ENCODE measurements around the gene FAM171A2.
A peak's percentile ranks its signal among the peaks of the same experiment; 100 is the strongest.
"Not testable (repeated sequence)": the region's sequence is repeated elsewhere in the genome, so short reads cannot be mapped to it uniquely, and the experiment has no call there.

The FAM171A2 gene

DNA sequence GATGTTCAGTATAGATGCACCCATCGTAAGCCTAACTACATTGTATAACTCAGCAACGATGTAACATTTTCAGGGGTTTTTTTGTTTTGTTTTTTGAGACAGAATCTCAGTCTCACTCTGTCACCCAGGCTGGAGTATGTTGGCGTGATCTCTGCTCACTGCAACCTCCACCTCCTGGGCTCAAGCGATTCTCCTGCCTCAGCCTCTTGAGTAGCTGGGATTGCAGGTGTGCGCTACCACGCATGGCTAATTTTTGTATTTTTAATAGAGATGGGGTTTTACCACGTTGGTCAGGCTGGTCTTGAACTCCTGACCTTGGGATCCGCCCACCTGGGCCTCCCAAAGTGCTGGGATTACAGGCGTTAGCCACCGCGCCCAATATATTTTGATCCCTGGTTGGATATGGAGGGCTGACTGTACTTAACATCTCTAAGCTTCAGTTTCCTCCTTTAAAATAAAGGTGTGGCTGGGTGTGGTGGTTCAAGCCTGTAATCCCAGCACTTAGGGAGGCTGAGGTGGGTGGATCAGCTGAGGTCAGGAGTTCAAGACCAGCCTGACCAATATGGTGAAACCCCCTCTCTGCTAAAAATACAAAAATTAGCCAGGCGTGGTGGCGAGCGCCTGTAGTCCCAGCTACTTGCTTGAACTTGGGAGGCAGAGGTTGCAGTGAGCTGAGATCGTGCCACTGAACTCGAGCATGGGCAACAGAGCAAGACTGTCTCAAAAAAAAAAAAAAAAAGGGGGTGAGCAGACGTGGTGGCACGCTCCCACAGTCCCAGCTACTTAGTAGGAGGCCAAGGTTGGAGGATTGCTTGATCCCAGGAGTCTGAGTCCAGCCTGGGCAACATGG lies 16.2 kb downstream of the FAM171A2 start:
- DNase-seq (ENCODE audit: low read depth in 2 of 2) = not testable (repeated sequence)

DNA sequence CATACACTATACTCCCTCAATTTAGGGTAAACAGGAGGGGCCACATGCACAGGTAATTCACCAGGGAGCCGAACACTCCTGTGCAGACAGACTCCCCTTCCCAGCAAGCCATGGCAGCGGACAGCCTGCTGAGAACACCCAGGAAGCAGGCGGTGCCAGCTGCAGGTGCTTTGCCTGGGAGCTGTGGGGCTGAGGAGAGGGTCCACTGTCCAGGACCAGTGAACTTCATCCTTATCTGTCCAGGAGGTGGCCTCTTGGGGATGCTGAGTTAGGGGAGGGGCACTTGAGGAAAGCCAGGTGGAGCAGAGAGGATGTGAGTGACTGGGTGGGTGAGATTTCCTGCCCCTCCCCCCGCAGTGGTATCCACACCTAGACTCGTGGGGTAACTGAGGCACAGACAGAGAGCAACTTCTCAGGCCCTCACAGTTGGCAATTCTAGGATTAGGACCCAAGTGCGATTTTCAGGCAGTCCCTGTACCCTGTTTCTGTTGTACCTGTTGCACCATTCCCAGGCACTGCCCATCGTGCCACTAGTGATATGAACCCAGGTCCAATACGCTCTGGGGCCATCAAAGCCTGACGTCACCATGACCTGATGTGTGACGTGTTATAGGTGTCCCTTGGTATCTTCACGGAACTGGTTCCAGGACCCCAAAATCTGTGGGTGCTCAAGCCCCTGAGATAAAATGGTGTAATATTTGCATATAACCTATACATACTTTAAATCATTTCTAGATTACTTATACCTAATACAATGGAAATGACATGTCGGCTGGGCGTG lies 17.4 kb downstream of the FAM171A2 start:
- no peak for DNase-seq (ENCODE audit: low read depth in 2 of 2)

DNA sequence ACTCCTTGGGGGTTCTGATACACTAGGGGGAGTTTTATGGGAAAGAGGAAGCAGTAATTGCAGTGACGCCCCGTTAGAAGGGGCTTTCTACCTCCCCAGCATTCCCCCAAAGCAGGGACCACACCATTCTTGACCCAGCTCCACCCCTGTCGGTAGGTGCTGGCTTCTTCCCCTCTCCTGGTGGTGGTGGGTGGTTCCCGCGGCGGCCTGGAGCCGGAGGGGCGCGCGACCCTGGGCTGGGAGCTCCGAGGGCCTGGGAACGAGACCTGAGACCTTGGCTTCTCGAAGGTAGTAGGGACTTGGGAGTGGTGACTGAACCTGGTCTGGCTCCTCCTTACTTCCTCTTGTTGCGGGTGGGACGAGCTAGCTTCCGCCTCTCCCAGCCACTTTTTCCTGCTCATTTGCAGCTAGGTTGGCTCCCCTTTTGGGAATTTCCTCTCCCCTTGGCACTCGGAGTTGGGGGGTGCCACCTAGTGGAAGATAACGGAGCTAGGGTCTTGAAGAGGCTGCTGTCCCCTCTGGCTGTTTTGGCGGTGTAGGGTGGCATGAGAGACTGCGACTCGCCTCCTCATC lies 18.1 kb downstream of the FAM171A2 start:
- no peak for DNase-seq (ENCODE audit: low read depth in 2 of 2)

DNA sequence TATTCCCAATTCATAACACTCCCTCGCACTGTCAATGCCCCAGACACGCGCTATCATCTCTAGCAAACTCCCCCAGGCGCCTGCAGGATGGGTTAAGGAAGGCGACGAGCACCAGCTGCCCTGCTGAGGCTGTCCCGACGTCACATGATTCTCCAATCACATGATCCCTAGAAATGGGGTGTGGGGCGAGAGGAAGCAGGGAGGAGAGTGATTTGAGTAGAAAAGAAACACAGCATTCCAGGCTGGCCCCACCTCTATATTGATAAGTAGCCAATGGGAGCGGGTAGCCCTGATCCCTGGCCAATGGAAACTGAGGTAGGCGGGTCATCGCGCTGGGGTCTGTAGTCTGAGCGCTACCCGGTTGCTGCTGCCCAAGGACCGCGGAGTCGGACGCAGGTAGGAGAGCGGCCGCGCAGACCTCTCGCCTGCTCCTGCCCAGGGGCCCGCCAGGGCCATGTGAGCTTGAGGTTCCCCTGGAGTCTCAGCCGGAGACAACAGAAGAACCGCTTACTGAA lies 18.7 kb downstream of the FAM171A2 start, which contains the start of gene GRN:
TSS of gene GRN (plus strand) at position 364 of the 515 bp plus-strand sequence. CDS start 3,863 bp downstream, outside the sequence.
- peak; percentile 74 to 79 for DNase-seq (ENCODE audit: low read depth in 2 of 2)

DNA sequence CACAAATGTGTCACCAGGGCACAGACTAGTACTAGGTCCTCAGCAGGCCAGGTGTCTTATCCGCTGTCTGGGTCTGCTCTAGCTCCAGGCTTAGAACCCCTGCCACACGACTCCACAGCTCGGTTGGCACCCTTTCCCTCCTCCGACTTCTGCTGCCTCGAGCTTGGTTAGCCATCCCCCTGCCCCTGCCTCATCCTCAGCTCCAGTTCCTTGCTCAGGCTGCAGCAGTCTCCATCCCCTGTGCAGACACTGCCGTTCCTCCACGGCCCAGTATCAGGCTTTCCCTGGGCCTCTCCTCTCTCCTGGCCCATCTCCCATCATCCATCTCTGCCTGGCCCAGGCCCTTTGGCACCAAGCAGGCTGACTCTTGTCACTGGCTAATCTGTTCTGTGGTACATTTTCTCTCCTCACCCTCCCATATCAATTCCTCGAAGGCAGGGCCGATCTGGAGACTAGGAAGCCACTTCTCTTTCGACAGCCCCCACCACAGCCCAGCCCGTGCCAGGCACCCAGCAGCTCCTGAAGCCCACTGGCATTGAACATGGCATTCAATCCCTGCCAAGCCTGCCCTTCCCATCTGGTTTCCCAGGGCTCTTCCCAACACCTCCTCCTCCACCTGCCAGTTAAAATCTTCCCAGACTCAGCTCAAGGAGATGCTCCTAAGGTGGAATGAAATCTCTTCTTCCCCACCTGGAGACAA lies 20.0 kb downstream of the FAM171A2 start:
- no peak for DNase-seq (ENCODE audit: low read depth in 2 of 2)

DNA sequence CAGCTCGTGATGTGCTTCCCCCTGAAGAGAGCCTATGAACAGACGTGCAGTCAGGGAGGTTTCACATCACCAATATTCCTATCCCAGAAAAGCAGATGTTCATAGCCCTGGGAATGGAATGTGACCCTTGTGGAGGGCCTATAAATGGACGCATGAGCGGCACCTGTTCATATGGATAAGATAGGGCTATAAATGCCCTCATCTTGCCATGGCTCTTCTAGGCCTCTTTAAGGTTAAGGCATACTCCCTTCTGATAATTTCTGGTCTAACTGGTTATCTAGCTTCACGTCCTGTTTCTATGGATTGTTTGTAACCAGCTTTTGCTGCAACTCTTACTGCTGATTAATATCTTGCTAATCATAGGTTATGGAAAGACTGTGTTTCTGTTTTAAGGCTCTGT lies 23.1 kb downstream of the FAM171A2 start:
- not testable (repeated sequence) for DNase-seq (ENCODE audit: low read depth in 2 of 2)

DNA sequence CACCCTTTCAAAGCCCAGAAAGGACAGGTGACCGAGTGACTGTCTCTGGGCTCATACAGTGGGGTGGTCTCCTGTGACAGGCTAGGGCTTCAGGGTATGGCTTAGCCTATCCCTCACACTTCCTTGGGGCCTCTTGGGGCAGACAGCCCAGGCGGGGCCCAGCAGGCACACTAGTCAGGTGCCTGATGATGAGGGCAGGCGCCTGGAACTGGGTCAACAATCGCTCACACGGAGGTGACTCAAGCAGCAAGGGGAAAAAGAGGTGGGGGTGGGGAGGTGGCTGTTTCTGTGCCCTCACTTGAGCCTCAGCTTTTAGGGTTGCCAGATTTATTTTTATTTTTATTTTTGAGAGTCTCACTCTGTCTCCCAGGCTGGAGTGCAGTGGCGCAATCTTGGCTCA lies 25.0 kb downstream of the FAM171A2 start:
- no peak for DNase-seq (ENCODE audit: low read depth in 2 of 2)

DNA sequence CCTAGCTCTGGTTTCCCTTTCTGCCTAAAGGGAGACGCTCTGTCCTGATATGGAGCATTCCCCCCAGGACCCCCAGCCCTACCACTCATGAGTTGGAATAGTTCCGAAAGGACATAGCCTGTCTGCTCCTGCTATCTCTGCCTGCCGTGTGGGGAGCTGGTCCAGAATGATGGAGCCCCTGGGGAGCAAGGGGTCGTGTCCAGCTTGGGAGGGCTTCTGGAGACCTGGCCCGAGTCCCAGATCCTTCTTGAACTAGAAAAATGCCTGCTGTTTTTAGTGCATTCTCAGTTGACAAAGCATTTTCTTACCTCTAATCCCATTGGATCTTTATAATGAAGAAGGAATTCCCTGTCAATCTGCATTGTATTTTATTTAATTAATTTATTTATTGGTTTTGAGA lies 27.7 kb downstream of the FAM171A2 start:
- no peak for DNase-seq (ENCODE audit: low read depth in 2 of 2)

DNA sequence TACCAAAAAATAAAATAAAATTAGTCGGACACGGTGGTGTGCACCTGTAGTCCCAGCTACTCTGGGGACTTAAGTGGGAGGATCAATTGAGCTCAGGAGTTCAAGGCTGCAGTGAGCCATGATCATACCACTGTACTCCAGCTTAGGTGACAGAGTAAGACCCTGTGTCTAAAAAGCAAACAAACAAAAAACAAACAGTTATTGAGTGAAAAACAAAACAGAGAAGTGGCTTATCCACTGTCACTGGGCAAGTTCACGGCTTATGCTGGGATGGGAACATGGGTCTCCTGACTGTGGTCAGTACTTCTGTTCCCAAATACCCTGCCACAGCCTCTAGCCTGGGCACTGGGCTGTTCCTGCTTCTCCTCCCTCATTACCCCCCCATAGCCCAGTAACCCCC lies 28.1 kb downstream of the FAM171A2 start:
- no peak for DNase-seq (ENCODE audit: low read depth in 2 of 2)

DNA sequence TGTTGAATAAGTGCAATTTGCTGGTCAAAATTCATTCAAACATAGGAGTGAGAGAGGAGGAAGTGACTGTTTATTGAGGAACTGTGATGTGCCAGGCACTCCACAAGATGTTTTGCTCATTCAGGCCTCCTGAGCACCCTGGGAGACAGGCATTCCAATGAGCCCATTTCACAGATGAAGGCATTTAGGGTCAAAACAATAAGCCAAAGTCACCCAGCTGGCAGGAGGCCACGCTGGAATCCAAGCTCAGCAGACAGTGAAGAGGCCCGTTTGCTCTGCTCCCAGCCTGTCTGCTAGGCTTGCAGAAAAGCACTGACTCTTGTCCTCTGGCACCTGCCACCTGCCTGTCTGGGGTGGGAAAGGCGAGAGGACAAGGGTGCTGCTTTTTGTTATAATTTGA lies 28.9 kb downstream of the FAM171A2 start:
- DNase-seq (ENCODE audit: low read depth in 2 of 2) = no peak

DNA sequence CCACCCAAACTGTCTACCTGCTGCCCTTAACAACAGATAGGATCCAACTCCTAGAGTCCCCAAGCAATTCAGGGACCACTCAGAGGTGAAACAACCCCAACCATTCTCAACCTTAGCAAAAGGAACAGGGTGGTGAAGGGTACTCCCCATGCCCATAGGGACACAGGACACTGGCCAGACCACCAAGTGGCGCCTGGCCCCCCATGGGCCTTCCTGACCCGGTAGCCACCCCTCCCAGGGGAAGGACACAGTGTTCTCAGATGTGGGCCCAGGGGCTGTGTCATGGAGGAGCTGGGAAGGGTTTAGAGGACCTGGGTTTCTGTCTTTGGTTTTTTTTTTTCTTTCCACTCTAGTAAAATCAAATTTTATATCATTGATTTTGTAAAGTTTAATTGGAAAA lies 29.3 kb downstream of the FAM171A2 start:
- DNase-seq (ENCODE audit: low read depth in 2 of 2) = no peak

DNA sequence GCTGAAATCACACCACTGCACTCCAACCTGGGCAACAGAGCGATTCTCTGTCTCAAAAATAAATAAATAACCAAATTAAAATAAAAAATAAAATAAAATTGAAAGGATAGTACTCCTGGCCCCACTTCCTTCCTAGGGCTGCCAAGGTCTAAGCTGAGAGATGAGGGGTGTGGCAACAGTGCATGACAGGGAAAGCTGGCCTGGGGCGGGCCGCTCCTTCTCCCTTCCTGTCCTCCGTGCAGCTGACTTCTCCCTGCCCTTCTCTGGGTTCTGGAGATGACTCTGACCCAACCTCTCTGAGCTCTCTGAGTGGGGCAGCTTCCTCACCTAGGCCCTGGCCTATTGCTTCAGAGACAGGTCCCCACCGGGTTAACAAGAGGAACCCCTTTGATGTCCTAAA lies 30.3 kb downstream of the FAM171A2 start:
- DNase-seq (ENCODE audit: low read depth in 2 of 2) = no peak

DNA sequence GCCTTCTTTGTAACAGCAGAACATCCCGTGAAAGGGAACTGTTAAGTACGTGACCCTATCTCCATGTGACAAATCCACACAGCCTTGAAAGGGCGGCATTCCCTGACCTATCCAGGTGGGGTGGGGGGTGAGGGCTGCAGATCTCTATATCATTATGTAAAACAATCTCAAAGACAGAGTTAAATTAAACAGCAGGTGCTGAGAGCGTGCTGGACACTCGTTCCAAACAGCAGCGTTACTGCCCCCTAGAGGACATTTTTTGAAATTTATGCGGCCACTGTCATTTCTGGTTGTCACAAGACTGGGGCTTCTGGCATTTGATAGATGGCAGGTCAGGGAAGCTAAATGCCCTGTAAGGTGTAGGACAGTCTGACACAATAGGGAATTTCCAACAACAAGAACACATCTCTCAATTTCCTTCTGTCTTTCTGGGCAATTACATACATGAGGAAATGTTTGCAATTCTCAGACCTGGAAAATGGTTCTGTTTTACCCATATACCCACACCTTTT lies 32.3 kb downstream of the FAM171A2 start:
- peak; percentile 41 to 64 for DNase-seq (ENCODE audit: low read depth in 2 of 2)

DNA sequence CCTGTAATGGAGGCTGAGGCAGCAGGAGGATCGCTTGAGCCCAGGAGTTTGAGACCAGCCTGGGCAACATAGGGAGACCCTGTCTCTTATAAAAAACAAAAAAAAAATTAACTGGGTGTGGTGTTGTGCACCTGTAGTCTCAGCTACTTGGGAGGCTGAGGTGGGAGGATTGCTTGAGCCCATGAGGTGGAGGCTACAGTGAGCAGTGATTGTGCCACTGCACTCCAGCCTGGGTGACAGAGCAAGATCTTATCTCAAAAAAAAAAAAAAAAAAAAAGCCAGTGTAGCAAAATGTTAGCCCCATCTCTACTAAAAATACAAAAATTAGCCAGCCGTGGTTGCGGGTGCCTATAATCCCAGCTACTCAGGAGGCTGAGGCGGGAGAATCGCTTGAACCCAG lies 33.4 kb downstream of the FAM171A2 start:
- DNase-seq (ENCODE audit: low read depth in 2 of 2) = not testable (repeated sequence)

DNA sequence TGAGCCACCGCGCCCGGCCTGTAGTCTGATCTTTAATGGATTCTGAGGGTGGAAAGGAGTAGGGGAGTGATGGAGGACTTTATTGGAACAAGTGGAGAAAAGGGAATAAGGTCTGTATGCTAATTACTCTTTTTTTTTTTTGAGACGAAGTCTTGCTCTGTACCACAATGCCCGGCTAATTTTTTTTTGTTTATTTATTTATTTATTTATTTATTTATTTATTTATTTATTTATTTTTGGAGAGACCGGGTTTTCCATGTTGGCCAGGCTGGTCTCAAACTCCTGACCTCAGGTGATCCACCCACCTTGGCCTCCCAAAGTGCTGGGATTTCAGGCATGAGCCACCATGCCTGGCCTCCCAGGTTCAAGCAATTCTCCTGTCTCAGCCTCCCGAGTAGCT lies 34.1 kb downstream of the FAM171A2 start:
- not testable (repeated sequence) for DNase-seq (ENCODE audit: low read depth in 2 of 2)

DNA sequence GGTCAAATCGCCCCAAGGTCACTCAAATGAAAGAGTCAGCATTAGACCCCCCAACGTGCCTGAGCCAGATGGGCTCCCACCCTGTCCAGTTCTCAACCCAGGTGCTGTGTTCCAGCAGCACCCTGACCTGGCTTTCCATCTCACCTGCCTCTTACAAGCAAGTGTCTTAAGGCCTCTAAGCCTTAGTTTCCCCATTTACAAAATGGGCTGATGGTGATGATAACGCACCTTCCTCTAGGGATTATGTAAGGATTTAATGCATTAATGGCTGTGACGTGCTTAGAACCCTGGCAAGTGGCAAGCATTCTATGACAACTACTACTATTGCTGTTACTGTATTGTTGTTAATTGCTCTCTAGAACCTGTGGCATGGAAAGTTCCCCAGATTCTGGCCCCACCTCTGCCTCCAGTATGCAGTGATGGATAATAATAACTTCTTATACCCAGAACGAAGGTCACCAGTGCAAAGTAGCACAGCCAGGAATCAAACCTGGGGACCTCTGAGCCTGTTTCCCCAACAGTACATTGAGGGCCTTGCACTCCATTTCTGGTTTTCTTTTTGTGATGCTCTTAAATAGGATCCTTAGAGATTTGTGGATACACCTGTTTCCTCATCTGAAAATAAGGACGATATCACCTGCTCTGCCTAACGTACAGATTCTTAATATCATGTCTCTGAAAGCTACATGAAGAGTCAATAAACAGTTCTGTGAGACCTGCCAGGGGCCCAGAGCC lies 35.8 kb downstream of the FAM171A2 start:
- no peak for DNase-seq (ENCODE audit: low read depth in 2 of 2)

DNA sequence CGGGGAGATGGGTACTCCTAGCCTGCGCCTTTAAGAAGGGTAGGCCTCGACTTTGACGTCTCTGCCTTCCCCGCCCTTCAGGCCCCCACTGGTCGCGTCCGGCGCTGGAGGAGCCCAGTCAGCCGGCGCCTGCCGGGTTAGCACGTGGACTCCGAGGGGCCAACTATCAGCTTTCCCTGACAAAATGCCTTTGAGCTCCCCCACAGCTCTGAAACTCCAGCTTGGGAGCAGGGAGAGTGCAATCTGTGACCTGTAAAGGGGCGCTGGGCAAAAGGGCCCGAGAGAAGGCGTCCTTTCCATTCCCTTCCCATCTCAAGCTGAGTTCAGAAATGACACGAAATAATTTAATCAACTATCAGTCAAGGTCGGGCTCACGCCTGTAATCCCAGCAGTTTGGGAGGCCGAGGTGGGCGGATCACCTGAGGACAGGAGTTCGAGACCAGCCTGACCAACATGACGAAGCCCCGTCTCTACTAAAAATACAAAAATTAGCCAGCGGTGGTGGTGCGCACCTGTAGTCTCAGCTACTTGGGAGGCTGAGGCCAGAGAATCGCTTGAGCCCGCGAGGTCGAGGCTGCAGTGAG lies 36.7 kb downstream of the FAM171A2 start:
- peak; percentile 80 to 86 for DNase-seq (ENCODE audit: low read depth in 2 of 2)

DNA sequence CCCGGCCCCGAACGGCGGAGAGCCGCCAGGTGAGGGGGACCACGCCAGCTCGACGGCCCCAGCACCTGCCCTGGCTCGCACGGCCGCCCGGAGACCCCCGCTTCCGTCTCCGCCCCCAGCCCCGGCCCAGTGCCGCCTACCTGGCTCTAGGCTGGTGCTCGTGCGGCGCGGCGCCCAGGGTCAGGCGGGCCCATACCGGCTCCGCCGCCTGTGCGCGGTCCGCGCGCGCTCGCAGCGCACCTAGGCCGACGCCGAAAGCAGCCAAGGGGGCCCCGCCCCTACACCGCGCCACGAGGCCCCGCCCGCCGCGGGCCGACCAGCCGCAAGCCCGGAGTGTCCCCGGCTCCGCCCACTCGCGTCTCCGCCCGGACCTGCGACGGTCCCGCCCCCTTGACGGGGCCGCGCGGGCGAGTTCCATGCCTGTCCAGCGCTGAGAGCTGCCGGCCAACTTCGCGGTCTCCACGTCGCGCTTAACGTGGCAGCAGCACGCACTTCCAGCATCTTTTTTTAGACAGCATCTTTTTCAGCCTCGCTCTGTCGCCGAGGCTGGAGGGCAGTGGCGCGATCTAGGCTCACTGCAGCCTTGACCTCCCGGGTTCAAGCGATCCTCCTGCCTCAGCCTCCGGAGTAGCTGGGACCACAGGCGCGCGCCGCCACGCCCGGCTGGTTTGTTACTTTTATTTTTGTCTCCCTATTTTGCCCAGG lies 38.9 kb downstream of the FAM171A2 start, which contains the start of gene SLC25A39:
TSS of gene SLC25A39 (minus strand) at position 253 of the 705 bp plus-strand sequence. CDS start 1,261 bp downstream, outside the sequence.
- peak; percentile 91 to 93 for DNase-seq (ENCODE audit: low read depth in 2 of 2)

DNA sequence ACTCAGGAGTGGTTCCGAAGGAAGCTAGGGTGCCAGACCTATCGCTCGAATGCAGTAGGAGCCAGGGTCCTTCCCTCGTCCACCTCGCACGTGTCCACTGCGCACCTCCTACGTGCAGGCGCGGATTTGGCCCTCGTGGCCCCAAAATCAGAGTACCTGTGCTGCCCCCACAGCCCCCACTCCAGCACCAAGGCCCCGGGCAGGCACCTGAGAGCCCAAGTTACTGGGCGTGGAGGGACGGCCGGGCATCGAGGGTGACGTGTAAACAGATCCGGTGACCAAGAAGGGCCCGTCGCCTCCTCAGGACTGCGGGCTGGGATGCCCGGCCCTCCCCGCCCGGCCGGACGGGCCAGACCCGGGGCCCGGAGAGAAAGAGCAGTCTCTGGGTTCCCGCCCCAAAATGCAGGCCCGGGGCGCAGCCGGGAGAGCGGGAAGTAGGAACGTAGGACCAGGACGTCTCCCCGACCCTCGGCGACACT lies 39.5 kb downstream of the FAM171A2 start:
- DNase-seq (ENCODE audit: low read depth in 2 of 2) = no peak
